HG03469 (cell line): ENCODE measurements around the gene GALK1.

ENCODE experiments used
- ATAC-seq: cut with Tn5 transposase; IDR thresholded peaks from one replicate; pipeline ENCODE4 v1.9.1; 2021; ENCODE audit warnings: mild to moderate bottlenecking, moderate library complexity, moderate number of reproducible peaks; ENCODE audit not compliant: unreplicated experiment

Gene GALK1

DNA sequence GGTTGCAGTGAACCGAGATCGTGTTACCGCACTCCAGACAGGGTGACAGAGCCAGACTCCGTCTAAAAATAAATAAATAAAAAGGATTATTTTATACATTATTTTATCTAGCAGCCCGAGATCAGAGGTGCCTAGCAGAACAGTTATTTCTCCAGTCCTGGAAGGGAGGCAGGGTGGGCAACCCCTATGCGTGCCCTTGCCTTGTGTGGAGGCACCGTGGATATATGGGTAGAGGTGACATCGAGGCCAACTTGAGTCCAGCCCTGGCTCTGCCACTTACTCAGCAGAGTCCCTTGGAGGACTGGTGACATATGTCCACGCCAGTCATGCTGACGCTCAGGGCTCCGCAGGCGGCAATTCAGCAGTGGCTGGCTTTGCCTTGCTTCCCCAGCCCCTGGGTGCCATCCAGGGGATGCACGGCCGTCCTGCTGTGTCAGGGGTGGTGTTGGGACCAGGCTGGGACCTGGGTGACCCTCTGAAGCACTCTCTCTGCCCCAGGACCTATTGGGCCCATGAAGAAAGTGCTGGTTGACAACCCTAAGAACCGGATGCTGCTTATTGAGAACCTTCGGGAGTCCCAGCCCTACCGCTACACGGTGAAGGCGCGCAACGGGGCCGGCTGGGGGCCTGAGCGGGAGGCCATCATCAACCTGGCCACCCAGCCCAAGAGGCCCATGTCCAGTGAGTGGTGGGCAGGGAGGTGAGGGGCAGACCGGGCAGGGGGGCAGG is 13.2 kb downstream of the GALK1 start:
- ATAC-seq: no peak

DNA sequence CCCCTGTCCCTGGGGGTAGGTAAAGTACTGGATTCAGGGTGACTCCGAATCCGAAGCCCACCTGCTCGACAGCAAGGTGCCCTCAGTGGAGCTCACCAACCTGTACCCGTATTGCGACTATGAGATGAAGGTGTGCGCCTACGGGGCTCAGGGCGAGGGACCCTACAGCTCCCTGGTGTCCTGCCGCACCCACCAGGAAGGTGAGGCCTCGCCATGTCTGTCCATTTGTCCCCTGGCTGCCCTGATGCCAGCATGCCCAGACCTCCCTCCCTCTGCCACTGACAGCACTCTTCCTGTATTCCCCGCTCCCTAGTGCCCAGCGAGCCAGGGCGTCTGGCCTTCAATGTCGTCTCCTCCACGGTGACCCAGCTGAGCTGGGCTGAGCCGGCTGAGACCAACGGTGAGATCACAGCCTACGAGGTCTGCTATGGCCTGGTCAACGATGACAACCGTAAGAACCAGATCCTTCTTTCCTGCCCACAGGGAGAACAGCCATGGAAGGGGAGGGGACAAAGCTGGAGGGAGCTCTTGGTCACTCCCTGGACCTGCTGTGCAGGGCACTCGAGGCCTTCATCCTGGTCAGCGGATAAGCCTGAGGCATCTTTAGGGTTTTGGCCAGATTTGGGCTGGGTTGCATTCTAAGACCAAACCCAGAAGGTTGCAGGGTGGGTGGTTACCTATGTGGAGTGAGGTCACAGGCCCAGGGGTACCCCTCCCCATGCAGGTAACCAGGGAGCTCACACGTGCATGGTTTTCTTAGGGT is 14.2 kb downstream of the GALK1 start:
- no peak for ATAC-seq

DNA sequence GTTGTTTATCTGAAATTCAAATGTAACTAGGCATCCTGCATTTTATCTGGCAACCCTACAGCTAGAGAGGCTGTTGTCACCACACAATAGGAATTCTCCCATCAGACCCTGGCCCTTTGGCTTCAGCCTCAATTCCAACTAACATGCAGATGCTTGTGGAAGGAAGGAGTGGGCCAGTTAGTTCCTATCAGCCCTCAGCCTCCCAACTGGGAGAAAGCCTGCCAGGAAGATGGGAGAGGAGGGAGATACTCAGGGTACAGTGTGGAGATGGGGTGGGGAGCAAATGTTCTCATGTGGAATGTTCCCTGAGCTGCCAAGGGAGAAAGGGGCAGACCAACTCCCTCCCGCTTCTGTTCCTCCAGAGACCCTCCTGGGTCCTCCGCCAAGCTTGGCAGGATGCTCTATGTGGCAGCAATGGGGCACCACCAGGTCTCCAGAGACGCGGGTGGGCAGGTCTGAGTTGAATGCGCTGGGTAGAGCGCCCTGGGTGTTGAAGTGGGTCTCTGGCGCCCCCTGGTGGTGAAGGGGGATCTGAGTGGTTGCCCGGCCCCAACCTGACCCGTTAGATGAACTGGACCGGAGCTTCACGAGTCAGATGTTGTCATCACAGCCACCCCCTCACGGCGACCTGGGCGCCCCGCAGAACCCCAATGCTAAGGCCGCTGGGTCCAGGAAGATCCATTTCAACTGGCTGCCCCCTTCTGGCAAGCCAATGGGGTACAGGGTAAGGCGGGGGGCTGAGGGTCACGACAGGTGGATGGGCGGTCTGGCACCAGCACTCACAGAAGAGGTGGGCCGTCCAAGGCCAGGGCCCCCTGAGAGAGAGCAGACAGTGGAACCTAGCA is 15.2 kb downstream of the GALK1 start:
- no peak for ATAC-seq

DNA sequence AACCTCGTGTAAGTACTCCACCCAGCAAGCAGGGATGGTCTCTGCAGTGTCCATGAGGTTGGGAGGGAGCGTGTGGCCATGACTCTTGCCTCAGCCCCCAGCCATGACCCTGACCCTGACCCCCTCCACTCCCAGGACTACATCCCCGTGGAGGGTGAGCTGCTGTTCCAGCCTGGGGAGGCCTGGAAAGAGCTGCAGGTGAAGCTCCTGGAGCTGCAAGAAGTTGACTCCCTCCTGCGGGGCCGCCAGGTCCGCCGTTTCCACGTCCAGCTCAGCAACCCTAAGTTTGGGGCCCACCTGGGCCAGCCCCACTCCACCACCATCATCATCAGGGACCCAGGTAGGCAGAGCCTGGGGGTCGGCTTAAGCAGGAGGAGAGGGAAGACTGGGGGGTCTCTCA is 16.3 kb downstream of the GALK1 start:
- ATAC-seq: no peak

DNA sequence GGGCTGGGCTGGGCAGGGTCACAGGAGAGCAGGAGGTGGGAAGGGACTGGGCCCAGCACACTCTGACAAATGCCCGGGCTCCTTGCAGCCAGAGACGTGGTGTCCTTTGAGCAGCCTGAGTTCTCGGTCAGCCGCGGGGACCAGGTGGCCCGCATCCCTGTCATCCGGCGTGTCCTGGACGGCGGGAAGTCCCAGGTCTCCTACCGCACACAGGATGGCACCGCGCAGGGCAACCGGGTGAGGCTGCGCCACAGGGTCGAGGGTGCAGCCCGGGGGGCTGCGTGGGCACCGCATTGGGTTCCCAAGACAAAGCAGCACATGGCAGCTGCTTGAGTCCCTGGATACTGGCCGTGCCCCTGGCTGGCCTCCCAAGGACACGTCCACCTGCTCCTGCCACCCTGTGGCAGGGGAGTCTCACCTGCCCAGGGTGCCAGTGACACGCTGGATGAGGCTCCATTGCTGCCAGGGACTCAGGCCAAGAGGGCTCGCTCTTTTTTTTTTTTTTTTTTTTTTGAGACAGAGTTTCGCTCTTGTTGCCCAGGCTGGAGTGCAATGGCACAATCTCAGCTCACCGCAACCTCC is 21.3 kb downstream of the GALK1 start:
- no peak for ATAC-seq

DNA sequence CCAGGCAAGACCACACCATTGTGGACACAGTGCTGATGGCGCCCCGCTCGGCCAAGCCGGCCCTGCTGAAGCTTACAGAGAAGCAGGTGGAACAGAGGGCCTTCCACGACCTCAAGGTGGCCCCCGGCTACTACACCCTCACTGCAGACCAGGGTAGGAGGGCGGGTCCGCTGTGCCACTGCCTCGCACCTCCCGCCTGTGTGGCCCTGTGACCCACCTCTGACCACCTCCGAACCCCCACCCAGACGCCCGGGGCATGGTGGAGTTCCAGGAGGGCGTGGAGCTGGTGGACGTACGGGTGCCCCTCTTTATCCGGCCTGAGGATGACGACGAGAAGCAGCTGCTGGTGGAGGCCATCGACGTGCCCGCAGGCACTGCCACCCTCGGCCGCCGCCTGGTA is 22.7 kb downstream of the GALK1 start:
- no peak for ATAC-seq

DNA sequence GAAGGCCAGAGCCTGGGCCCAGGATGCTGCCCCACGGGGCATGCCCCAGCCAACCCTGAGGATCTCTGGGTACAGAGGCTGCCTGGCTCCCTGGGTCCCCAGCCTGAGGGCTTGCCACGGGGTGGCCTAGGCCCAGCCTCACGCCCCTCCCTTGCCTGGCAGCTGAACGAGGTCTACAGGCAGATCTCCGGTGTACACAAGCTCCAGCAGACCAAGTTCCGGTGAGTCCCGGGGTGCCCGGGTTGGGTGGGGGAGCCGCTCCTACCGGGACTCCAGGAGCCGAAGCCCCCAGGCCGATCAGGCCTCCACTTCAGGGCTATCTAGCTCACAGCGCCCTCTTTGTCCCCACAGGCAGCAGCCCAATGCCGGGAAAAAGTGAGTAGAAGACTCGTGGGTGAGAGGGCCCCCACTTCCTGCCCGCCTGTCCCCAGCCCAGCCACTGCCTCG is 24.3 kb downstream of the GALK1 start:
- ATAC-seq: no peak

DNA sequence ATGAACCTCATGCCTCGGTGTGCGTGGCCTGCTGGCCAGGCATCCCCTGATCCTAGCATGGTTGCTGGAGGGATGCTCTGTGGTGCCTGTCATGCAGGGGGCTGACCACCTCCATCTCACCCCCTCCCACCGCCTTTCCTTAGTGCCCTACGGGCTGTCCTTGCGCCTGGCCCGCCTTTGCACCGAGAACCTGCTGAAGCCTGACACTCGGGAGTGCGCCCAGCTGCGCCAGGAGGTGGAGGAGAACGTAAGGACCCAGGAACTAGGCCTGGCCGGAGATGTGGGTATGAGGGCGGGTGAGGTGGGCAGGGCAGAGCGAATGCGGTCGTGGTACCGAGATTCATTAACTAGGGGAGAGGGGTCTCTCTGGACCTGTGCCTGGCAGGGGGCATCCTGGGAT is 24.8 kb downstream of the GALK1 start:
- no peak for ATAC-seq

DNA sequence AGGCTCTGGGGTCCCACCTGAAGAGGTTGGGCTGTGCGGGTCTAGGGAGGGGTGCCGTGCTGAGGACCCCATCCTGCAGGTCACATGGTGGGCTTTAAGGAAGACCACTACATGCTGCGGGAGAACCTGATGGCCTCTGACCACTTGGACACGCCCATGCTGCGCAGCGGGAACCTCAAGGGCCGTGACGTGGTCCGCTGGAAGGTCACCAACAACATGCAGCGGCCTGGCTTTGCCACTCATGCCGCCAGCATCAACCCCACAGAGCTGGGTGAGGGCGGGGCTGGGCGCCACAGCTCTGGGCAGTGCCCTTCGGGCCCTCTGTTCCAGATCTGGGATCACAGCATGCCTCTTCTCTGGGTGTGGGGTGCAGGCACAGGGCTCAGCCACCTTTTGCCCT is 25.2 kb downstream of the GALK1 start:
- no peak for ATAC-seq

DNA sequence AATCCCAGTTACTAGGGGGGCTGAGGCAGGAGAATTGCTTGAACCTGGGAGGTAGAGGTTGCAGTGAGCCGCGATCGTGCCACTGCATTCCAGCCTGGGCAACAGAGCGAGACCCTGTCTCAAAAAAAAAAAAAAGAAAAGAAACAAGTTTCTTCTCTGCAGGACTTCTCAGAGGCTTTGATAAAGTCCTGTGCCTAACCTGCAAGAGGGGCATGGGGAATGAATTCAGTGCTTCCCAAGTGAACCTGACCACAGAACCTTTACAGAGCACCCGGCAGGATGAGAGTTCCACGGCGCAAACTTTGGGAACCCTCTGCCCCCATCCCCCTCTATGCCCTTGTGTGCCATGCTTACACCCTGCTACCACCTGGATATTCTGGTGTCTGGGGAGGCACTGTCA is 25.8 kb downstream of the GALK1 start:
- no peak for ATAC-seq

DNA sequence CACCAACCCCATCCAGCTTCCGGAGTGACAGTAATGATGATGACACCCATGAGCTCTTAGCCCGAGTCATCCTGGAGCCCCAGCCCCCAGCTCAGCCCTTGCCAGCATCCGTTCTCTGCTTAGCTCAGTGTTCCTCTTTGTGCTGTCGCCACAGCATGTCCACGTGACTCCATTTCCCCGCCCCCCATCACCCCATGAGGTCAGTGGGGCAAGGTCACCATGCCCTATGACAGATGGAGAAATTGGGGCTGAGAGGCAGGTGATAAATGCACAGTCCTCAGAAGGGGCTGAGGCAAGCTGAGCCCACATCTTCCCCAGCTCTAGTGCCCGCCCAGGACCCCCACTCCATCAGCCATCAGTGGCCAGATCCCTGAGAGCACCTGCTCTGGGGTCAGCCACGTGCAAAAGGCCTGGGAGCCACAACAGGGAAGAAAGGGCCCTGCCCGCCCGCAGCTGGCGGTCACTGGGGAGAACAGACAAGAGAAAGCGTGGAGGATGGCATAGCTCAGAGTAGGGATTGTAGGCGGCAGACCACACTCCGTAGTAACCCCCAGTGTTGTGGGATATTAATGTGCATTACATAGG is 26.7 kb downstream of the GALK1 start:
- ATAC-seq: no peak

DNA sequence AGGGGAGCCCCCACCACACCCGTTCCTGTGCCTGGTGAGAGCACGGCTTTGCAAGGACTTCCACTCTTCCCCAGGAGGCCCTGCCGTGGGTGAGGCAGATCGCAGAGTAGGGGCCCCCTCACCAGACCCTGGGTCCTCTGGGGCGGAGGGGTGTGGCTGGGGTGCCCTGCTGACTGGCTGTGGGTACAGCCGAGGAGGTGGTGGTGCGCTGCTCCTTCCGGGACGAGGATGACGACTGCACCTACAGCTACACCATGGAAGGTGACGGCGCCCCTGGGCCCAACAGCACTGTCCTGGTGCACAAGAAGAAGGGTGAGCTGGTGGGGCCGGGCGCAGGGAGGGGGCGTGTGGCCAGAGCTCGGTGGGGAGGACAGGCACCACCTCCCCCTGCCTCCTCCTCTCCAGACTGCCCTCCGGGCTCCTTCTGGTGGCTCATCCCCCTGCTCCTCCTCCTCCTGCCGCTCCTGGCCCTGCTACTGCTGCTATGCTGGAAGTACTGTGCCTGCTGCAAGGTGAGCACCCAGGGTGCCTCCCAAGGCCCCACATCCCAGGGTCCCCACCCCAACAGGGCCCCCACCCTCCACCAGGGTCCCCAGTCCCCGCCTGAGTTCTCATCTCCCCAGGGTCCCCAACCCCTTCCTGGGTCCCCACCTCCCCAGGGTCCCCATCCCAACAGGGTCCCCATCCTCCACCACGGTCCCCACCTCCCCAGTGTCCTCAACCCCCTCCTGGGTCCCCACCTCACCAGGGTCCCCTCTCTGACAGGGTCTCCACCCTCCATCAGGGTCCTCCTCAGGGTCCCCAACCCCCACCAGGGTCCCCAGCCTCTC is 27.6 kb downstream of the GALK1 start:
- no peak for ATAC-seq

DNA sequence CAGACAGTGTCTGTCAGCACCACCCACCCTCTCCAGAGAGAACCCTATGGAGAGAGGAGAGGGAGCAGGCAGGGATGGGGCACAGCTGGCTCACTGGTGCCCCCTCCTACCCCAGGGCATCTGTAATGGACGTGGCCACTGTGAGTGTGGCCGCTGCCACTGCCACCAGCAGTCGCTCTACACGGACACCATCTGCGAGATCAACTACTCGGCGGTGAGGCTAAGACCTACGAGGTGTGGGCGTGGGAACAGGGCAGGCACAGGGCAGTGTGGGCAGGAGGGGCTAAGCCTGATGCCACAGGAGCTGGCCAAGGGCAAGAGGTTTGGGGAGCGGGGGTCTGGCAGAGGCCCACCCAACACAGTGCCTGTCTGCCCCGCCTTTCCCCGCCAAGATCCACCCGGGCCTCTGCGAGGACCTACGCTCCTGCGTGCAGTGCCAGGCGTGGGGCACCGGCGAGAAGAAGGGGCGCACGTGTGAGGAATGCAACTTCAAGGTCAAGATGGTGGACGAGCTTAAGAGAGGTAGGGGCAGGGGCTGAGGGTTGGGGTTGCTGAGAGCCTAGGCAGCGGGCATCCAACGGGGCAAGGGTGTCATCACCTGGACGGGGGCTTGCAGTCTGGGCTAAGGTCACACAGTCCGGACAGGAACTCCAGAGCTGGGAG is 28.7 kb downstream of the GALK1 start:
- ATAC-seq: no peak

DNA sequence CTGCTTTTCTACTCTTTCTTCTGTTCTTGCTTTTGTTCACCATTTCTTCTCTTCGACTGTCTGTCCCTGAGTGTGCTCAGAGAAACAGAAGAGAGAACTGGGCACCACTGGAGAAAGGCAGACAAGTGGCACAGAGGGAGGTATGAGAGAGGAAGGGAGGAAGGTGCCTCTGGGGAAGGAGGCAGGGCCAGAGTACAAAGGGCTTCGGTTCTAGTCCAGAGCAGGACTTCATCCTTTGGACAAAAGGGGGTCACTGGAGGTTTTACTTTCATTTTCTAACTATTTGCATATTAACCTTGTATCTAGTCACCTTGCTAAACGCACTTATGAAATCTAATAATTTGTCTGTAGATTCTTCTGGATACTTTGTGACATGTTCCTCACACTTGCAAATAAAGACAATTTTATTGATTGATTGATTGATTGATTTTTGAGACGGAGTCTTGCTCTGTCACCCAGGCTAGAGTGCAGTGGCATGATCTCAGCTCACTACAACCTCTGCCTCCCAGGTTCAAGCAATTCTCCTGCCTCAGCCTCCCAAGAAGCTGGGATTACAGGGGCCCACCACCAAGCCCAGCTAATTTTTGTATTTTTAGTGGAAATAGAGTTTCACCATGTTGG is 30.2 kb downstream of the GALK1 start:
- no peak for ATAC-seq

DNA sequence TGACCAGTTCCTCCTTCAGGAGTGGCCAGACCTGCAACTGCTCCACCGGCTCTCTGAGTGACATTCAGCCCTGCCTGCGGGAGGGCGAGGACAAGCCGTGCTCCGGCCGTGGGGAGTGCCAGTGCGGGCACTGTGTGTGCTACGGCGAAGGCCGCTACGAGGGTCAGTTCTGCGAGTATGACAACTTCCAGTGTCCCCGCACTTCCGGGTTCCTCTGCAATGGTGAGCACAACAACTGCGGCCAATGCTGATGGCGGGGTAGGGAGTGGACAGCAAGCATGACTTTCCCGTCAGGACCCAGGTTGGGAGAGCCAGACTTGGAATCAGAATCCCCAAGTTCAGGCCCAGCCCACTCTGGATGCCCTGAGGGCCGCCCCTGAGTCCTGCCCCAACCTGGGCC is 31.5 kb downstream of the GALK1 start:
- ATAC-seq: no peak

DNA sequence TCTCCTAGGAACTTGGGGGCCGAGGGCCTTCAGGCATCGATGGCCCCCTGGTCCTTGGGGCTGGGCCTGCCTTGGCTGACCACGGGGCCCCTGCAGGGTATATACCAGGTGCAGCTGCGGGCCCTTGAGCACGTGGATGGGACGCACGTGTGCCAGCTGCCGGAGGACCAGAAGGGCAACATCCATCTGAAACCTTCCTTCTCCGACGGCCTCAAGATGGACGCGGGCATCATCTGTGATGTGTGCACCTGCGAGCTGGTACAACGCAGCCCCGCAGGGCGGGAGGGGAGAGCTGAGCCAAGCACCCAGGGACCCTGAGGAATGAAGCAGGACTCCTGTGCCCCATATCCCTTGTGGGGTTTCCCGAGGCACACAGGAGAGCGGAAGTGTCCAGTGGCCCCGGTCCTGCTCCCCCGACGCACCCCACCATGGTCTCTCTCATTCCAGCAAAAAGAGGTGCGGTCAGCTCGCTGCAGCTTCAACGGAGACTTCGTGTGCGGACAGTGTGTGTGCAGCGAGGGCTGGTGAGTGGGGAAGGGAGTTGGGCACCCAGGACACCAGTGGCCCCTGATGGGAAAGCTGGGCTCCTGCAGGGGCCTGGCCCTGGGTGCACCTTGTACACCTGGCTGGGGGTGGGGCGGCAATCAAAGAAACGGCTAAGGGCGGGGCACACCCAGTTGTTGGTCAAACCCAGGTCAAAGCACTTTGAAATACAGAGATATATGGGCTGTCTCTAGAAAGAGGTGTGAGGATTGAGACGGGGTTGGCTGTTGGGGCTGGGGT is 33.1 kb downstream of the GALK1 start:
- ATAC-seq: no peak

DNA sequence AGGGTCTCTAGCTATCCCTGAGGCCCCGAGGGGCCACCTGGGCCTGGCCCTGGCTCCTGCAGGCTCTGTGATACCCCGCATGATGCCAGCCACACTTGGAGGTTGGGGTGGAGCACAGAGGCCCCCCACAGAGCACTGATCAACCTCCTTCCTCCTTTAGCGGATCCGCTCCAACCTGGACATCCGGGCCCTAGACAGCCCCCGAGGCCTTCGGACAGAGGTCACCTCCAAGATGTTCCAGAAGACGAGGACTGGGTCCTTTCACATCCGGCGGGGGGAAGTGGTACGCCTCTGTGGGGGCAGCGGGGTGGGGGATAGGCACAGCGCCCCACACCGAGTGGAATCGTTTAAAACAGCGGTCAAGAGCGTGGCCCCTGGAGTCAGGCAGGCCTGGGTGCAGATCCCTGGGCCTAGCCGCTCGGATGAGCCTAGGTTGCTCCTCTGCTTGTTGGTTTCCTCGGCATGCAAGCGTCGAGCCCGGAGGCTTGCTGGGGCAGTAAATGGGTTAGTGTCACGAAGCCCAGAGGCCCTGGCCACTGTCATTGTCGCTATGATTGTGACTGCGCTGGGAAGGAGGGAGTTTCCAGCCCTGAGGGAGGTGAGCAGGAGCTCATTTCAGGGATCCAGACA is 33.8 kb downstream of the GALK1 start:
- ATAC-seq: no peak

DNA sequence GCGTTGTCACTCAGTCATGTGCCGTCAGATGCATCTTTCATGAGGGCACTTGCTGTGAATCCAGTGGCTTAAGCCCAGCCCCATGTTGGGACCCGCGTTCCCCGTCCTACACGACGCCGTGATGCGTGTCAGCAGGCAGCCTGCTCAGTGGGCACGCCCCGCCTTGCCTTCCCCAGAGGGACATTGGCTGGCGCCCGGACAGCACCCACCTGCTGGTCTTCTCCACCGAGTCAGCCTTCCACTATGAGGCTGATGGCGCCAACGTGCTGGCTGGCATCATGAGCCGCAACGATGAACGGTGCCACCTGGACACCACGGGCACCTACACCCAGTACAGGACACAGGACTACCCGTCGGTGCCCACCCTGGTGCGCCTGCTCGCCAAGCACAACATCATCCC is 34.9 kb downstream of the GALK1 start:
- ATAC-seq: no peak
